Gastroesophageal sphincter (tissue), 3 donors: Measurements from ENCODE around the gene FNDC4.

Experiments used
- EP300 ChIP-seq: sonication (generic); formaldehyde crosslinking; IDR thresholded peaks from one replicate; pipeline ENCODE4 v1.6.1; 2017; ENCODE audit warnings: antibody characterized with exemption, mild to moderate bottlenecking
- POLR2A ChIP-seq, 2 donors: fragments of 450-650 bp; IDR thresholded peaks; one replicate each; pipeline ENCODE4 v1.6.1; 2017; ENCODE audit warnings: antibody characterized with exemption in 2 of 2, mild to moderate bottlenecking in 2 of 2, moderate library complexity in 1 of 2
- TF ChIP-seq, protein P1 (sequence below), 4 experiments: fragments of 200-600 bp in 2 of 4; fragments of 450-650 bp in 2 of 4; sonication (generic) in 1 of 4; IDR thresholded peaks; one replicate each; pipeline ENCODE4 v1.5.1; 2017 to 2019; ENCODE audit warnings: antibody characterized with exemption in 4 of 4, mild to moderate bottlenecking in 2 of 4, moderate library complexity in 2 of 4

DNA sequence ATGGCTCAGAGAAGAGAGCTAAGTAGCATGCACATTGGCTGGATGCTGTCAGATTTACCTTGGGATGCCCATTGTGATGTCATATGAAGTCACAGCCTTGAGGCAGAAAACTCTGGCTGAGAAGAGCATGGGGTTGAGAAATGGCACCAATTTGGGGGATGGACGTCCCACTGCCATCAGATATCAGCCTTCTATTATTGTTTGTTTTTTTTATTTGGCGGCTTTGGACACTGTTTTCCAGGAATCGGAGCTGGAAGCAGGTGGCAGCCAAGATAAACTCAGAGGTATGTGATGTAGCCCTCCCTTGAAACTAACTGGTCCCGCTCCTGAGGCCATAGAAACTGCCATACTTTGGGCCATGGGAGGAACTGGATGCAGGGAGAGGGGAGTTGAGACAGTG is 42.3 kb upstream of the FNDC4 start:
- TF ChIP-seq, protein P1, sequence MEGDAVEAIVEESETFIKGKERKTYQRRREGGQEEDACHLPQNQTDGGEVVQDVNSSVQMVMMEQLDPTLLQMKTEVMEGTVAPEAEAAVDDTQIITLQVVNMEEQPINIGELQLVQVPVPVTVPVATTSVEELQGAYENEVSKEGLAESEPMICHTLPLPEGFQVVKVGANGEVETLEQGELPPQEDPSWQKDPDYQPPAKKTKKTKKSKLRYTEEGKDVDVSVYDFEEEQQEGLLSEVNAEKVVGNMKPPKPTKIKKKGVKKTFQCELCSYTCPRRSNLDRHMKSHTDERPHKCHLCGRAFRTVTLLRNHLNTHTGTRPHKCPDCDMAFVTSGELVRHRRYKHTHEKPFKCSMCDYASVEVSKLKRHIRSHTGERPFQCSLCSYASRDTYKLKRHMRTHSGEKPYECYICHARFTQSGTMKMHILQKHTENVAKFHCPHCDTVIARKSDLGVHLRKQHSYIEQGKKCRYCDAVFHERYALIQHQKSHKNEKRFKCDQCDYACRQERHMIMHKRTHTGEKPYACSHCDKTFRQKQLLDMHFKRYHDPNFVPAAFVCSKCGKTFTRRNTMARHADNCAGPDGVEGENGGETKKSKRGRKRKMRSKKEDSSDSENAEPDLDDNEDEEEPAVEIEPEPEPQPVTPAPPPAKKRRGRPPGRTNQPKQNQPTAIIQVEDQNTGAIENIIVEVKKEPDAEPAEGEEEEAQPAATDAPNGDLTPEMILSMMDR (IDR thresholded peaks at IDR 0.05): no peak
- TF ChIP-seq EP300: no peak
- no peak for TF ChIP-seq POLR2A (IDR thresholded peaks at IDR 0.05)
